ENCODE data around the gene EHMT1. TPM values are rescaled to one million over a fixed set of nuclear protein-coding genes. Genes with fewer than 3 reads are reported as not detected.

The EHMT1 gene
- total RNA-seq, 1 experiment from 2014 or later: 63.9 TPM

- peaks cover 2% of the 10 kb centered on the region; the same call in 1 of the 2 replicates for H3K9me3 ChIP-seq (ENCODE audit: control insufficient read depth, insufficient read depth, low read depth, low read length)
- H3K27ac ChIP-seq (ENCODE audit: low read length): no peak overlapping the region
- POLR2A ChIA-PET: no interaction called here
- no peak overlapping the region for H3K4me3 ChIP-seq (ENCODE audit: low read depth in 2 of 2, low read length in 2 of 2)
- H3K27me3 ChIP-seq (ENCODE audit: control insufficient read depth, insufficient read depth, low read length): no peaks in the 10 kb centered on the region
- CTCF ChIA-PET: no interaction called here
- H3K4me1 ChIP-seq (ENCODE audit: control insufficient read depth, insufficient read depth, low read length): no peaks in the 10 kb centered on the region
- no TSS peak for BruUV-seq (replicated peaks)
- ATAC-seq (no peak), DNase-seq (ENCODE audit: low read depth, low spot score) (no peak)
- TF ChIP-seq CTCF (IDR thresholded peaks at IDR 0.05) (no peak), REST (IDR thresholded peaks at IDR 0.05; ENCODE audit: insufficient read depth in 1 of 2, low read depth in 2 of 2, low read length in 1 of 2) (no peak), TCF7L2 (IDR thresholded peaks at IDR 0.05; ENCODE audit: low read depth, low read length) (no peak), SIN3A (IDR thresholded peaks at IDR 0.05; ENCODE audit: borderline replicate concordance, insufficient read depth, low read depth, low read length) (no peak), POLR2AphosphoS5 (IDR thresholded peaks at IDR 0.05; ENCODE audit: low read depth, low read length) (no peak)
- intact Hi-C loops (cut with micrococcal nuclease; ENCODE audit: unreplicated experiment) (no loop called here), in situ Hi-C loops (cut with HindIII; ENCODE audit: low pct_unique_long_range_greater_than_20kb, low sequenced_read_pairs) (no loop called here)
- no peaks in the 10 kb centered on the region for H3K36me3 ChIP-seq (ENCODE audit: control insufficient read depth, insufficient read depth, low read length)
Measured at GRCh38 chr9:137707361-137707760, 88.6 kb downstream of the EHMT1 start.

DNA sequence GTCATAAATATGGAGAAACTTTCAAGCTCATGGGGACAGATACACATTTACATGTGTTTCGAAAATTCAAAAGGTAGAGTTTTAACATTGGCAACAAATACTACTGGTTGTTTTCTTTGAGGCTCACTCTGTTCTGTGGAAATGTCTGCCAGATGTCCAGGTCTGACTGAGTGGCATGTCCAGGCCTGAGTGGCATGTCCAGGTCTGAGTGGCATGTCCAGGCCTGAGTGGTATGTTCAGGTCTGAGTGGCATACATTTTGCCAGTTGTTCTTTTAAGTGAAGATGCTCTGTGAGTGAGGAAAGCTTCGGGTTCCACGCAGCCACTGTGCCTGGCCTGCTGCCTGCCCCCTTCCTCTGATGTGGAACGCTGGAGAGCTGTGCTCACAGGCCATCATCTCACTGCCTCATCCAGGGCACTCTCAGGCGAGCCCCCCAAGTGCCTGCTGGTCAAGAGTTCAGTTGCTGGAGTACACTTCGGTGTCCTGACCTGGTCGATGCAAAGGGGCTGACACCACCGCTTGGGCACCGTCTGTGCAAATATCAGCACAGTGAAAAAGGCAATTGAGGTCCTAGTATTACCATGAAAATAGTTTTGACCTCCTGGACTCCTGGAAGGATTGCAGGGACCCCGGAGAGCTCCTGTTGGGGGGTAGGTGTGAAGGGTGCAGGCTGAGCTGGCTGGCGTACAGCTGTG lies 89.9 kb downstream of the EHMT1 start:
- POLR2A ChIA-PET: no interaction called here
- in situ Hi-C loops (cut with HindIII; ENCODE audit: low pct_unique_long_range_greater_than_20kb, low sequenced_read_pairs): no loop called here
- TF ChIP-seq TCF7L2 (IDR thresholded peaks at IDR 0.05; ENCODE audit: low read depth, low read length) (no peak), POLR2AphosphoS5 (IDR thresholded peaks at IDR 0.05; ENCODE audit: low read depth, low read length) (no peak), CTCF (IDR thresholded peaks at IDR 0.05) (no peak), REST (IDR thresholded peaks at IDR 0.05; ENCODE audit: insufficient read depth in 1 of 2, low read depth in 2 of 2, low read length in 1 of 2) (no peak), SIN3A (IDR thresholded peaks at IDR 0.05; ENCODE audit: borderline replicate concordance, insufficient read depth, low read depth, low read length) (no peak)
- Histone ChIP-seq H3K9me3 (ENCODE audit: control insufficient read depth, insufficient read depth, low read depth, low read length) (no peaks in the 10 kb centered on the region), H3K4me3 (ENCODE audit: low read depth in 2 of 2, low read length in 2 of 2) (no peak overlapping the region), H3K27ac (ENCODE audit: low read length) (no peak overlapping the region), H3K36me3 (ENCODE audit: control insufficient read depth, insufficient read depth, low read length) (no peaks in the 10 kb centered on the region), H3K27me3 (ENCODE audit: control insufficient read depth, insufficient read depth, low read length) (no peaks in the 10 kb centered on the region), H3K4me1 (ENCODE audit: control insufficient read depth, insufficient read depth, low read length) (no peaks in the 10 kb centered on the region)
- intact Hi-C loops (cut with micrococcal nuclease; ENCODE audit: unreplicated experiment): no loop called here
- no peak for ATAC-seq
- no peak for DNase-seq (ENCODE audit: low read depth, low spot score)
- CTCF ChIA-PET: no interaction called here
- no TSS peak for BruUV-seq (replicated peaks)

All from Panc1 (cell line).